BLaER1 treated with 17β-estradiol and CSF1 and Interleukin-3, amounts not matched to agents 10 nM and 100 nM (cell line): Measurements from ENCODE around the gene AKT3.

Experiments
- H3K27ac ChIP-seq, 11 experiments: shearing (Covaris generic); formaldehyde crosslinking; 2 replicates each; pipeline ENCODE4 v1.8.1; 2022
- H3K27me3 ChIP-seq, 11 experiments: shearing (Covaris generic); formaldehyde crosslinking; 2 replicates each; pipeline ENCODE4 v1.8.1; 2022
- H3K36me3 ChIP-seq, 11 experiments: shearing (Covaris generic); formaldehyde crosslinking; 2 replicates each; pipeline ENCODE4 v1.8.1; 2022
- H3K4me1 ChIP-seq, 10 experiments: shearing (Covaris generic); formaldehyde crosslinking; 2 replicates each; pipeline ENCODE4 v1.8.1; 2022
- H3K4me2 ChIP-seq, 11 experiments: shearing (Covaris generic); formaldehyde crosslinking; 2 replicates each; pipeline ENCODE4 v1.8.1; 2022
- H3K4me3 ChIP-seq, 10 experiments: shearing (Covaris generic); formaldehyde crosslinking; 2 replicates each; pipeline ENCODE4 v1.8.1; 2022
- H3K9ac ChIP-seq, 11 experiments: shearing (Covaris generic); formaldehyde crosslinking; 2 replicates each; pipeline ENCODE4 v1.8.1; 2022
- H3K9me3 ChIP-seq, 11 experiments: shearing (Covaris generic); formaldehyde crosslinking; replicated peaks in 1 of 11; 2 replicates each; pipeline ENCODE4 v1.8.1; 2022
- H4K20me1 ChIP-seq, 11 experiments: shearing (Covaris generic); formaldehyde crosslinking; 2 replicates each; pipeline ENCODE4 v1.8.1; 2022
- Cebpa-rat ChIP-seq, 11 experiments: shearing (Covaris generic); IDR thresholded peaks; 2 replicates each; pipeline ENCODE4 v1.8.1; 2022

The AKT3 gene

GRCh38 chr1:243550276-243550675 lies 299.8 kb downstream of the AKT3 start:
- Histone ChIP-seq H3K27ac (no peak overlapping the region), H3K36me3 (peaks cover 0 to 40% (median 6%) of the 10 kb centered on the region in 11 experiments; a peak in 9 of 22 replicates), H3K9ac (no peak overlapping the region), H3K4me1 (peaks cover 0 to 5% (median 0%) of the 10 kb centered on the region in 10 experiments; a peak in 1 of 20 replicates), H3K9me3 (no peaks in the 10 kb centered on the region), H3K27me3 (no peaks in the 10 kb centered on the region), H4K20me1 (no peaks in the 10 kb centered on the region), H3K4me2 (no peak overlapping the region), H3K4me3 (no peak overlapping the region)
- TF ChIP-seq Cebpa-rat (IDR thresholded peaks at IDR 0.05), result no peak

- peaks cover under 1 to 43% (median 6%) of the 10 kb centered on the region in 11 experiments; a peak in 12 of 22 replicates for H3K36me3 ChIP-seq
- H3K9me3 ChIP-seq, result no peaks in the 10 kb centered on the region
- H3K4me1 ChIP-seq, result peaks cover 0 to 5% (median 0%) of the 10 kb centered on the region in 10 experiments; a peak in 1 of 20 replicates
- H4K20me1 ChIP-seq, result no peaks in the 10 kb centered on the region
- H3K4me2 ChIP-seq, result no peak overlapping the region
- no peak overlapping the region for H3K4me3 ChIP-seq
- no peak overlapping the region for H3K9ac ChIP-seq
- no peak overlapping the region for H3K27ac ChIP-seq
- no peak for TF ChIP-seq Cebpa-rat (IDR thresholded peaks at IDR 0.05)
- H3K27me3 ChIP-seq, result no peaks in the 10 kb centered on the region
These were observed 300.3 kb downstream of the AKT3 start for GRCh38 chr1:243549791-243550190.

GRCh38 chr1:243549108-243549507 lies 300.9 kb downstream of the AKT3 start:
- no peak overlapping the region; a peak in 1 of 22 replicates for H3K4me2 ChIP-seq
- H3K4me3 ChIP-seq, result no peak overlapping the region
- TF ChIP-seq Cebpa-rat (IDR thresholded peaks at IDR 0.05), result no peak

GRCh38 chr1:243548516-243548915 lies 301.5 kb downstream of the AKT3 start:
- TF ChIP-seq Cebpa-rat (IDR thresholded peaks at IDR 0.05), result no peak
- Histone ChIP-seq H3K9ac (no peak overlapping the region), H3K27me3 (no peaks in the 10 kb centered on the region), H3K4me2 (no peak overlapping the region), H3K36me3 (peaks cover 6 to 56% (median 13%) of the 10 kb centered on the region in 11 experiments; a peak in 18 of 22 replicates), H3K4me3 (no peak overlapping the region), H3K27ac (no peak overlapping the region), H4K20me1 (no peaks in the 10 kb centered on the region), H3K4me1 (peaks cover 0 to 5% (median 0%) of the 10 kb centered on the region in 10 experiments; a peak in 1 of 20 replicates), H3K9me3 (no peaks in the 10 kb centered on the region)

More at GRCh38 chr1:243549108-243549507, 300.9 kb downstream of the AKT3 start:
- Histone ChIP-seq H3K36me3 (peaks cover 6 to 50% (median 11%) of the 10 kb centered on the region in 11 experiments; a peak in 17 of 22 replicates), H3K27ac (no peak overlapping the region), H3K4me1 (peaks cover 0 to 5% (median 0%) of the 10 kb centered on the region in 10 experiments; a peak in 1 of 20 replicates), H4K20me1 (no peaks in the 10 kb centered on the region), H3K9me3 (no peaks in the 10 kb centered on the region), H3K27me3 (no peaks in the 10 kb centered on the region), H3K9ac (no peak overlapping the region)

GRCh38 chr1:243547891-243548290 lies 302.2 kb downstream of the AKT3 start:
- Histone ChIP-seq H3K4me1 (peaks cover 0 to 5% (median 0%) of the 10 kb centered on the region in 10 experiments; a peak in 1 of 20 replicates), H4K20me1 (no peaks in the 10 kb centered on the region), H3K9ac (no peak overlapping the region), H3K9me3 (no peaks in the 10 kb centered on the region), H3K36me3 (peaks cover 6 to 62% (median 18%) of the 10 kb centered on the region in 11 experiments; a peak in 18 of 22 replicates), H3K27ac (no peak overlapping the region), H3K4me2 (no peak overlapping the region), H3K27me3 (no peaks in the 10 kb centered on the region), H3K4me3 (no peak overlapping the region)
- TF ChIP-seq Cebpa-rat (IDR thresholded peaks at IDR 0.05), result no peak

GRCh38 chr1:243546457-243546856 lies 303.6 kb downstream of the AKT3 start:
- Histone ChIP-seq H3K36me3 (peaks cover 6 to 57% (median 19%) of the 10 kb centered on the region in 11 experiments; a peak in 18 of 22 replicates), H4K20me1 (no peaks in the 10 kb centered on the region), H3K4me2 (no peak overlapping the region), H3K9ac (no peak overlapping the region), H3K9me3 (no peaks in the 10 kb centered on the region), H3K27me3 (no peaks in the 10 kb centered on the region), H3K4me1 (peaks cover 0 to 5% (median 0%) of the 10 kb centered on the region in 10 experiments; a peak in 1 of 20 replicates), H3K27ac (no peak overlapping the region), H3K4me3 (no peak overlapping the region)
- TF ChIP-seq Cebpa-rat (IDR thresholded peaks at IDR 0.05), result no peak

- Histone ChIP-seq H3K36me3 (peaks cover 0 to 57% (median 17%) of the 10 kb centered on the region in 11 experiments; a peak in 17 of 22 replicates), H3K4me3 (no peak overlapping the region), H3K9ac (no peak overlapping the region), H3K4me1 (no peaks in the 10 kb centered on the region), H4K20me1 (no peaks in the 10 kb centered on the region), H3K9me3 (peaks cover 0 to 5% (median 0%) of the 10 kb centered on the region in 11 experiments; a peak in 1 of 22 replicates), H3K27me3 (no peaks in the 10 kb centered on the region), H3K4me2 (no peak overlapping the region), H3K27ac (no peak overlapping the region)
- no peak for TF ChIP-seq Cebpa-rat (IDR thresholded peaks at IDR 0.05)
These were observed 306.5 kb downstream of the AKT3 start for GRCh38 chr1:243543501-243543900.

GRCh38 chr1:243542739-243543415 lies 307.2 kb downstream of the AKT3 start:
- peaks cover 0 to 57% (median 17%) of the 10 kb centered on the region in 11 experiments; a peak in 17 of 22 replicates for H3K36me3 ChIP-seq
- H3K4me3 ChIP-seq, result no peak overlapping the region
- H3K4me2 ChIP-seq, result no peak overlapping the region
- peaks cover 0 to 5% (median 0%) of the 10 kb centered on the region in 11 experiments; a peak in 1 of 22 replicates for H3K9me3 ChIP-seq
- no peak for TF ChIP-seq Cebpa-rat (IDR thresholded peaks at IDR 0.05)
- no peak overlapping the region for H3K9ac ChIP-seq
- no peaks in the 10 kb centered on the region for H3K4me1 ChIP-seq
- H3K27me3 ChIP-seq, result no peaks in the 10 kb centered on the region
- no peak overlapping the region for H3K27ac ChIP-seq
- no peaks in the 10 kb centered on the region for H4K20me1 ChIP-seq

- Histone ChIP-seq H3K9ac (no peak overlapping the region), H3K27me3 (no peaks in the 10 kb centered on the region), H3K4me3 (no peak overlapping the region), H3K27ac (no peak overlapping the region), H4K20me1 (no peaks in the 10 kb centered on the region), H3K36me3 (peaks cover 0 to 40% (median 18%) of the 10 kb centered on the region in 11 experiments; a peak in 16 of 22 replicates), H3K9me3 (peaks cover 0 to 5% (median 0%) of the 10 kb centered on the region in 11 experiments; a peak in 1 of 22 replicates), H3K4me2 (no peak overlapping the region), H3K4me1 (peaks cover 0 to 6% (median 0%) of the 10 kb centered on the region in 10 experiments; a peak in 1 of 20 replicates)
- no peak for TF ChIP-seq Cebpa-rat (IDR thresholded peaks at IDR 0.05)
These were observed 310.4 kb downstream of the AKT3 start for GRCh38 chr1:243539636-243540035.
